ENCODE measurements around the gene NAALADL2.
"Not testable (repeated sequence)": the region's sequence is repeated elsewhere in the genome, so short reads cannot be mapped to it uniquely, and the experiment has no call there.

NAALADL2 gene

DNA sequence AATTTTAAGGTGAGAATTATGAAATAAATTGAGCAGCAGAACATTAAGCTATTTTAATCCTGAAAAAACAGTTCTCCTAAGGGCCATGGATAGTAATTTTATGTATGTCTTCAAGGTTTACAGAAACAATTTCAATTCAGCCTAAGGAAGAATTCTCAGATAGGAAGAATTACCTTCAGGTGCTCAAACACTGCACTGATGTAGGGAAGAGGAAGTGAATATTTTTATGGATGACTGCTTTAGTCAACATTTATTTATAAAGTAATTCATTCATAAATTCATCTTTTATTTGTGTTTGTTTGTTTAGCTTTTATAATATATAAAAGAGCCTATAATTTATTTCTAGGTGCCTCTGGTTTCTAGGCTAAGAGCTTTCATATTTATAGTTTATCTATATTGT lies 620.7 kb downstream of the NAALADL2 start:
- DNase-seq (ENCODE audit: low read depth in 3 of 3): no peak

DNA sequence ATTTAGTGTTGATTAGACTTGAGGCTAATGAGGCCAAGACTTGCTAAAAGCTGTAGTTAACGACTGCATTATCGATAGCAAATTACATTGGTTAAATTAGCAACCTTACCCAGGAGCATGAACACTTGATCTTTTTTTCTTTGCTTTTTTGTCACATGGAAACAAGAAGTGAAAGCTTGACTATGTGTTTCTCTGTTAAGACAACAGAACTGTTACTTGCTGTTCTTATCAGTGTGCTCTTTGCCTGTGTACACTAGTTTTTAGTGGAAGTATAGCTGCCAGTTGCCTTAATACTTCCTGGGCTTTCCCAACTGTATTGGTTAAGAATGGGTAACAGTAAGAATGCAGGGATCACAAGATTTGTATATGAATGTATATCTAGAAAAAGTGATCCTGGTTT lies 625.5 kb downstream of the NAALADL2 start:
- no peak for DNase-seq (ENCODE audit: low read depth in 3 of 3)

DNA sequence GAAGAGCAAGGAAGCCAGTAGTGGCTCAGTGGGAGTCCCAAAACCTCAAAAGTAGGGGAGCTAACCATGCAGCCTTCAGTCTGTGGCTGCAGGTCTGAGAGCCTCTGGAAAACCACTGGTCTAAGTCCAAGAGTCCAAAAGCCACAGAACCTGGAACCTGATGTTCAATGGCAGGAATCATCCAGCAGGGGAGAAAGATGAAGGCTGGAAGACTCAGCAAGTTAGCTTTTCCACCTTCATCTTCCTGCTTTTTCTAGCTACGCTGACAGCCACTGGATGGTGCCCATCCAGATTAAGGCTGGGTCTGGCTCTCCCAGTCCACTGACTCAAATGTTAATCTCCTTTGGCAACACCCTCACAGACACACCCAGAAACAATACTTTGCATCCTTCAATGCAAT lies 626.3 kb downstream of the NAALADL2 start:
- DNase-seq (ENCODE audit: low read depth in 3 of 3): no peak

DNA sequence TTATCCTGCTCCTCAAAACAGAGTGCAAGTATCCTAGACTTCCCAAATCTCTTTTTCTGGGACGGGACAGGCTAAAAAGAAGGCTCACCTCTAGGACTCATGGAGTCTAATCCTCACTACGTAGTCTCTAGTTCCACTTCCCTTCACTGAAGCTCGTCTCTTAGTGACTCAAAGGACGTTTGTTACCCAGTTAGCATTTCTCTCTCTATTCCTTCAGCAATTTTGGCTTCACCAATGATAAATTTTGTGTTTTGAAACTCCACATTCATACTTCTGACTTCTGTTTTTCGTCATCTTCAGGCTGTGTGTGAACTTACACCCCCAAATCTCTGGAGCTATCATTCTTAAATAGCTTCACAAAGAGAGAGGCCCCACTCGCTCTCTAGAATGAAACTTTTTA lies 627.1 kb downstream of the NAALADL2 start:
- DNase-seq (ENCODE audit: low read depth in 3 of 3): no peak

DNA sequence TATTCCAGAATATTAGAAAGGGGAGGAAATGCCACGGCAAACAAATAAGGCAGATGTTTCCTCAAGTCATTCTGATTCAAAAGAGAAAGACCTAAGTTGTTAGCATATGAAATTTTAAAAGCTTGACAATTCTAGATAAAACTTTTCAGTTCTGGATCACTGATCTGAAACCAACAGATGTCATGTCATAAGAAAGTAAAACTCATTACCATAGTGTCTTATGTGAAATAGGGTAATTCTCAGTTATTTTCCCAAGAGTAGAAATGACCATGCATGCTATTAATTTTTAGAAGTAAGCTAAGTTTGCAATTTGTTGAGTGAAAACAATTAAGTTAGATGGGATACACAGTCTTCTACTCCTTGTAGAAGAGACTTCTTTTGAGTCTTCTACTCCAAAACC lies 630.3 kb downstream of the NAALADL2 start:
- DNase-seq (ENCODE audit: low read depth in 3 of 3): no peak

DNA sequence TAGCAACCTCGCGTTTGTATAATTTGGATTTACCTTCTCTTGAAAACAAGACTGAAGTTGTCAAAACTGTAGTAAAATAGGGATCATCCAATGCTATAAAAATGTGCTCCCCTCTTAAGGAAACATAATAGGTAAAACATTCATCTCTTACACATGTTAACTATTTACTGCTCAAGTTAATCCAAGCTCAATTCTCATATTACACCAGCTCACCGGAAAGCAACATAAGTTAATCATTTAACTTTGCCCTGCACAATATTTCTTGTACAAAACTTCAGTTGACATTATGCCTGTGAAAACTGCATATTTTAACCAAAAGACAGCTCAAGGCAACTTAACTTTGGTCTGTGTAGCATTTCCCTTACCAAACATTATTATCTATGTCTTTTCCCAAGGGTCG lies 634.2 kb downstream of the NAALADL2 start:
- no peak for DNase-seq (ENCODE audit: low read depth in 3 of 3)

DNA sequence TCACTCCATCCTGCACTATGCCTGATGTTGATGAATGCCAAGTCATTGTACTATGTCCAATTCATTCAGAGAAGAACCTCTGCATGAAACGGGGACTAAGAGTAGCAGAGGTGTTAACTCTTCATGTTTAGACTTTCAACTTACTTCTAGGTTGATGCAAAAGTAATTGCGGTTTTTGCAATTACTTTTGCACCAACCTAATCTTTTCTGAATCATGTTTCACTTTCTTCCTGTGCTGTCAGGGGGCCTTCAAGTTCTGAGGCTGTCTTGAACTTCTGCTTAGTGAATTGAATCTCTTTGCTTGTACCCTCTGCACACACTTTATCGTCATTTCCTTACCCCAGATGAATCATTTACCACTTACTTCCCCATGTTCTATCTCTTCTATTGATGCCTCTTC lies 636.2 kb downstream of the NAALADL2 start:
- no peak for DNase-seq (ENCODE audit: low read depth in 3 of 3)

DNA sequence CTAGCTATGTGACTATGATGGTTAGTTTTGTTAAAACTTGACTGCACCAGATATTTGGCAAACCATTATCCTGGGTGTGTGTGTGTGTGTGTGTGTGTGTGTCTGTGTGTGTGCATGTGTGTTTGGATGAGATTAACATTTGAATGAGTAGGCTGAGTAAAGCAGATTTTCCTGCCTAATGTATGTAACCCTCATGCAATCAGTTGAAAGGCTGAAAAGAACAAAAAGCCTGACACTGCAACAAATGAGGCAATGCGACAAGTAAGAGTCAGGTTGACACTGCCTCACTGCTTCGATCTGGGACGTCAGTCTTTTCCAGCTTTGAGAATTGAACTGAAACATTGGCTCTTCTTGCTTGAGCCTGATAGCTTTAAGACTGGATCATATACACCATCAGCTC lies 643.0 kb downstream of the NAALADL2 start:
- DNase-seq (ENCODE audit: low read depth in 3 of 3): no peak

DNA sequence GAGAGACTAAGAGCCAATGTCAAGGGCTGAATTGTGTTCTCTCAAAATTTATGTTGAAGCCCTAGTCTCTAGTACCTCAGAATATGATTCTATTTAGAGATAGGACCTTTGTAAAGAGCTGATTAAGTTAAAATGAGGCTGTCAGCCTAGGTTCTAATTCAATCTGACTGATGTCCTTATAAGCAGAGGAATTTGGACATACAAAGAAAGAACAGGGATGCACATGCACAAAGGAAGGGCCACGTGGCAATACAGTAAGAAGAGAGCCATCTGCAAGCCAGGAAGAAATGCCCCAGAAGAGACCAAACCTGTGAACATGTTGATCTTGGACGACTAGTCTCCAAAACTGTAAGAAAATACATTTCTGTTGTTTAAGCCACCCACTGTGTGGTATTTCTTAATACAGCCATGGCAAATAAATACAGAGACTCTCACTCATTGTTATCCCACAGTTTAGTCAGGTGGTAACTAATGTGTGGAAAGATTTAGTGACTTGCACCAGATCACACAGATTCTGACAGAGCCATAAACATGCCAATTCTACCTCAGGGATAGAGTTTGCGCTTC lies 652.2 kb downstream of the NAALADL2 start:
- no peak for DNase-seq (ENCODE audit: low read depth in 3 of 3)

DNA sequence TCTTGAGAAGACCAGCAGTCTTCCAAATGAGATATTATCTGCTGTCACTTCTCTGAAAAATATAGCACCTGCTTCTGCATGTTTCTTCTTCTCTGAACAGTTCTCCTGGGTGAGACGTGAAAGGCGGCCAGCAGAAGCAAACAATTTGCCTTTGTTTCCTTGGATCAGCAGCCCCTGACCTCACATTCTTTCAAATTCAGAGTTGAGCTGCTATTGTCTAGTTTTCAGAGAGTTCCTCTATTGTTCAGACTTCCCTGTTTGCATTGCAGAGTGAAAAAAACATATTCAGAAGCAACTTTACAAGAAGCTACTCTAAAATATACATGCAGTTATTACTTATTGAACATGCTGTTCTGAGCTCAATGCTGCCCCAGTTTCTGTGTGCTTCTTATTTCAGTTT lies 653.6 kb downstream of the NAALADL2 start:
- no peak for DNase-seq (ENCODE audit: low read depth in 3 of 3)

DNA sequence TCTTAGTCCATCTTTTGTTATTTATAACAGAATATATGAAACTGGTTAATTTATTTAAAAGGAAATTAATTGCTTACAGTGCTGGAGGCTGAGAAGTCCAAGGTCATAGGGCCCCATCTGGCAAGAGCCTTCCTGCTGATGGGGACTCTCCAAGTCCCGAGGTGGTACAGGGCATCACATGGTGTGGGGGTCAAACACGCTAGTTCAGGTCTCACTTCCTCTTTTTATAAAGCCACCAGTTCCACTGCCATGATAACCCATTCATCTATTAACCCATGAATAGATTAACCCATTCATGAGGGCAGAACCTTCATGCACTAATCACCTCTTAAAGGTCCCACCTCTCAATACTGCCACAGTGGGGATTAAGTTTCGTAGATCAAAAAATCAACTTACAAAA lies 659.3 kb downstream of the NAALADL2 start:
- DNase-seq (ENCODE audit: low read depth in 3 of 3): no peak

DNA sequence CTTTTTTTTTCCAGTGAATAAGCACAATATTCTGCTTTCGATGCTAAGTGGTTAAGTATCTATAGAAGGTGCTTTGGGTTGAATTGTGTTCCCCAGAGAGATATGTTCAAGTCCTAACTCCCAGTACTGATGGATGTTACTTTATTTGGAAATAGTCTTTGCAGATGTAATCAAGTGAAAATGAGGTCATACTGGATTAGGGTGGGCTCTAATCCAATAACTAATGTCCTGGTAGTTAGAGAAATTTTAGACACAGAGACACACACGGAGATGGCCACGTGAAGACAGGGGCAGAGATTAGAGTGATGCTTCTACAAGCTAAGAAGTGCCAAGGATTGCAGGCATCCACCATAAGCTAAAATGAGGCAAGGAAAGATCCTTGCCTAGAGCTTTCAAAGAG lies 662.3 kb downstream of the NAALADL2 start:
- no peak for DNase-seq (ENCODE audit: low read depth in 3 of 3)

DNA sequence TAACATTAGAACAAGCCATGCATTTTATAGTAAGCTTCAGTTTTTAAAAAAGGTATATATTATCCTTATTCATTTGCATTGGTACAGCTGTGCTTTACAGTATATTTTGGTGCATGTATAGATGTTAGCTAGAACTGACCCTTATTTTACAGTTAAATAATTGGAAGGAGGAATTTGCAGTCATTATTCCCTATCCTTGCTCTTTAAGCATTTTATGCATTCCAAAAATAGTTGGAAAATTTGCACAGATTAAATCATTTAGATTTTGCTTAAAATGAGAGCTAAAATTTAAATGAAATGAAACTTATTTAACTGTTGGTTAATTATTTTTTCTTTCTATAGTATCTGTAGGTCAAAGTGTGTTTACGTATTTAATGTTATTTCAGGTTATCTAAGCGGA lies 667.1 kb downstream of the NAALADL2 start:
- DNase-seq (ENCODE audit: low read depth in 3 of 3): no peak

DNA sequence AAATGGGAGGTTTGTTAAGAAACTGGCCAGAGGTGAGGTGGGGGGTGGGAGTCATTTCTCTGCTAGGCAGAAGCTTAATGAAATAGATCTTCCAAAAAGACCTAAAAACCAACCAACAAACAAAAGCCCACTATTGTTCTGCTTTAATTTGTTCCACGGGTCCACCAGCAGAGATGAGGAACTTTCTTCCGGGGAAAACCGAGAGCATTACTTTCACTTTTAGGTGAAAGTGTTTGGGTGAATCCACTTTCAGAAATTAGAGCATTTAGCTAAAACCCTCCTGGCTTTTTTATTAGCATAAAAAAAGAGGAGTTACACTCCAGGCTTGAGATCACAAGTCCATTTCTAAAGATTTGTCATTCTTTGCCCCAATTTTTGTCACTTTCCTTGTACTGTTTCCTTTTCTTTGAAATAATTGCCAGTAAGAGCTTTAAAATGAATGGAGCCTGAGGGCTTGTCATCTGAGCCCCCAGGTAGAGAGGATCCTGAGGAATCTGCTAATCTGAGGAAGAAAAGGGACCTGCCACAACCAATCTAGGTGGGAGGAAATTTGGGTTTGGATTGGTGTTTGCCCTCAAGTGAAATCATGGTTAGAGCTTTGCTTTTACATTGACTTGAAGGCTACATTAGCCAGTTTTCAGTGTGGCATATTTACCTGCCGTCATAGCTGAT lies 667.6 kb downstream of the NAALADL2 start:
- DNase-seq (ENCODE audit: low read depth in 3 of 3): no peak

DNA sequence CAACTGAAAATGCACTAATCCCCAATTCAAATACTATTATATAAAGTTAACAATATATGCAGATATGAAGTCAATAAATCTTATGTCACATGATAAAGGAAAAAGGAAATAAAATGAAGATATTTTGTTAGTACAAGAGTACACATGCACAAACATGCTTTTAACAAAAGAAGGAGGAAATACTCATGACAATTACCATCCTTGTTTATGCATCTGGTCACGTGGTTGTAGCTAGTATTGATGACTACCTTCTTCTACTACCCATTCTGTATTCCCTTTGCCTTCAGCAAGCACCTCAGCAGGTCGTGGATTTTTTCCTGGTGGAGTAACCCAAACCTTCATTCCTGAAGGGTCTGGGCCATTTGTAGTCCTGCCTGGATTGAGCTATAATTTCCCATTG lies 669.6 kb downstream of the NAALADL2 start:
- not testable (repeated sequence) for DNase-seq (ENCODE audit: low read depth in 3 of 3)

DNA sequence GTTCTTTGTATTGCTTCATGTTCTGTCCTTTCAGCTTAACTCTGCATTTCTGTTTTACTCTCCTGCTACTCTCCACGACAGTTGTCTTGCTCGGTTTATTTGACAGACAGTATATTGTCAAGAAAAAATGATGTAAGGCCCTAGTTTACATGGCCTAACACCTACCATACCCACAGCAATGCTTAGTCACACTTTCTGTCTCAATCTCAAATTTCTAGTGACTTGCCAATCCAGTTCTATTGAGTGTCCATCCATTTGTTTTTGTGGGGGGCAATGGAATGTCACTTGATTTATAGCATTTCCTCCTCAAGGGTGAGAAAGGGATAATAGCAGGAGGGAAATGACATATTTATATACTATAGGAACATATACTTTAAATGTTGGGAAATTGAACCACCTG lies 676.2 kb downstream of the NAALADL2 start:
- DNase-seq (ENCODE audit: low read depth in 3 of 3): no peak

DNA sequence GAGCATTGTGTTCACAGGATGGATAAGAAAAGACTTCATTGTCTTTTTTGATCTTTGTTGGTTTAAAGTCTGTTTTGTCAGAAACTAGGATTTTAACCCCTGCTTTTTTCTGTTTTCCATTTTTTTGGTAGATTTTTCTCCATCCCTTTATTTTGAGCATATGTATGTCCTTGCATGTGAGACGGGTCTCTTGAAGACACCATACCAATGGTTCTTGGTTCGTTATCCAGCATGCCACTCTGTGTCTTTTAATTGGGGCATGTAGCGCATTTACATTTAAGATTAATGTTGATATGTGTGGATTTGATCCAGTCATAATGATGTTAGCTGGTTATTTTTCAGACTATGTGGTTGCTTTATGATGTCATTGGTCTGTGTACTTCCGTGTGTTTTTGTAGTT lies 687.0 kb downstream of the NAALADL2 start:
- DNase-seq (ENCODE audit: low read depth in 3 of 3): no peak

DNA sequence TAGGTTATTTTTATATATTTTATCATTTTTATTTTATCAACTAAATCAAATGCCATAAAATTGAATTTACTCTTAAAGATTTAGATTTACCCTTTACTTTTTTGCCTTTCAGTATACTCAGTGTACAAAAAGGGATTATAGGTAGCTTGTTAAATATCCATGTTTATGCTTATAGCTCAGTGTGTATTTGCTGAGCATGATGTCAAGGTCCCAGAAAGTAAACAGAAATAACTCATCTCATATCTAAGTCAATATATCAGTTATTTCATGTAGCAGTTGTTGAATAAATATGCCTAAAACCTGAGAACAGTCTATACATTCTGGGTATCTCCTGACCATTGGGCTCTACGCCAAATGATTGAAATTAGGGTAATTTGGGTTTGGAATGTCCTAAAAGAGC lies 693.8 kb downstream of the NAALADL2 start:
- no peak for DNase-seq (ENCODE audit: low read depth in 3 of 3)

DNA sequence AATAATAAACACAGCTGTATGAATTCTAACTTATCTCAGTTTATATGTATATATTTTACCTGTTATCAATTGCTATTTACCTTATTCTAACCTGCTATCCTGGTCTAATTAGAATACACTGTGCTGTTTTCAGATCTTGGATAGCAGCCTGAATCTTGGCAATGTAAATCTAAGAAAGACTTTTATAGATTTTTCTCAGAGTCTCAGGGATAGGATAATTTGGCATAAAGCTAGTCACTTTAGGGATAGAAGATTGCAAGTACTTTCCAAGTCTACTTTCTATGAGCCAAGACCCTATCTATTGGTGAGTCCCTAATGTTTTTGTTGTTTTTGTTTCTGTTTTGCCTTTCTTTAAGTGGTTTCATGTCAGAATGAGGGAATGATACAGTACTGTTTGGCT lies 695.7 kb downstream of the NAALADL2 start:
- no peak for DNase-seq (ENCODE audit: low read depth in 3 of 3)

DNA sequence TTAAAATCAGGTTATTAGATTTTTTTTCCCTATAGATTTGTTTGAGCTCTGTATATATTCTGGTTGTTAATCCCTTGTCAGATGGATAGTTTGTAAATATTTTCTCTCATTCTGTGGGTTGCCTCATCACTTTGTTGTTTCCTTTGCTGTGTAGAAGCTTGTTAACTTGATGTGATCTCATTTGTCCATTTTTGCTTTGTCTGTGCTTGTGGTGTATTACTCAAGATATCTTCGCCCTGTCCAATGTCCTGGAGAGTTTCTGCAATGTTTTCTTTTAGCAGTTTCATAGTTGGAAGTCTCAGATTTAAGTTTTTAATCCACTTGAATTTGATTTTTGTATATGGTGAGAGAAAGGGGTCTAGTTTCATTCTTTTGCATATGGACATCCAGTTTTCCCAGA lies 699.1 kb downstream of the NAALADL2 start:
- DNase-seq (ENCODE audit: low read depth in 3 of 3): no peak

DNA sequence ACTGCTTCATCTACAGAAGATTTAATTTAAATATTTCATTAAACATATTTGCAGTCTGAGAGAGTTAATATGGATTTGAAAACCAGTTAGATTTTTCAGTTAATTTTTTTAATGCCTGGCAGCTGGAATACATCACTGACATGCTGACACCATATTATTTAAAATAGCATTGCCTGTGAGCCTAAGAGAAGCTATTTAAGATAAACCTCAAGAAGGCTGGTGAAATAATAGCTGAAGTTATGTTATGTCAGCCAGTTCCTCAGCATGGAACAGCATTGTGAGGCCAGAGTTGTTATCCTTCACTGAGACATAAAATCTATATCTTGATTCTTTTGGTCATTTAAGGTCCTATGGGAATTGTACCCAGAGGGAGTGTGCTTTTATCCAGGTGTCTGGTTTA lies 705.2 kb downstream of the NAALADL2 start:
- no peak for DNase-seq (ENCODE audit: low read depth in 3 of 3)

DNA sequence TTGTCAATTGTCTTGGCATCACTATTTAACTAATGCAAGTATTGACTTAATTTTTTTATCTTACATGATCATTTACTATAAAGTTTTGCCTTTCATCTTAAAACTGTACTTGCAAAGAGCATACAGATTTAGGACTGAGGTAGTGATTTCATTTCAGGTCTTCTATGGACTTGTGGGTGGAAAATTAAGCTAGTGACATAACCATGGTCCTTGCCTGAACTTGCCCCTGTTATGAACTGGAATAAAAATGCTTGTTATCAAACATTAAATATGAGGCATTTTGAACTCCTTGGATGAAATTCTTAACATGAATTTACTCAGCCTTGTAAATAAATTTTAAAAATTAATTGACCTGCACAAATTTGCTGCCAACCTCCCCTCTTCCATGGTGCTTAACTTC lies 712.0 kb downstream of the NAALADL2 start:
- DNase-seq (ENCODE audit: low read depth in 3 of 3): no peak

DNA sequence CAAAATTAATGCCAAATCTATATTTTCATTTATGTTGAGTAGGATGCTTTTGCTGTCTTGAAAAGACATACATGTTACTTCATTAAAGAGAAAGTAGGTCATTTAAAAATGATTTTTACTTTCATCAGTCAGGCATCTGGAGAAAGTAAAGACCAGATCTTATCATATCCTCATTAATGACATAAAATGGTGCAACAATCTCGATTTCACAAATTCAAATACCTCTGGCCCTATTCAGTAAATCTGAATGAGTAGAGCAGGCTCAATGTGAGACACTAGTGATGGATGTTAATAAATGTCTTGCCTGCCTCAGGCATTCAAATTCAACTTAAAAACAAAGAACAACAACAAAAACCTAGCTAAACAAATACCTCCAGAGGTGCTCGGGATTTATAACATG lies 714.1 kb downstream of the NAALADL2 start:
- DNase-seq (ENCODE audit: low read depth in 3 of 3): no peak

DNA sequence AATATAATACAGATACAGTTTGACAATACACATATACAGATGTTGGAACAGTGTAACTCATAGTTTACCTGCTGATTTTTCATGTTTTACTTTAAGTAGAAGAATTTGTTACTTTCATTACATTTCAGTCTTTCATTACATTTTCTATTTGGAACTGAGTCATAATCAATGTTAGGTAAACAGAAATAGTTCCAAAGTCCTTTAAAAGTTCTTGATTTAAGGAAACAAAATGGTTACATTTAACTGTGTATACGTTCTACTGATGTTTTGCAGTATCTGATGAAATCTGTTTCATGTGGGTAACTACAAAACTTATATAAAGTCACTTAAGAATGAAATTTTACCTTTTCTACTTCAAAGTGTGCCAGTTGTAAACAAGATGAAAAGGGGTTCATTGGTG lies 721.2 kb downstream of the NAALADL2 start:
- DNase-seq (ENCODE audit: low read depth in 3 of 3): no peak

Measured in stimulated activated CD4-positive, alpha-beta T cell treated with anti-CD3 and anti-CD28 coated beads, TNF-alpha, amount 100 ng/mL, for 4 hours (primary cell).